HFF-Myc (cell line): ENCODE results near the gene ITIH5.
"Not testable (repeated sequence)": the region's sequence is repeated elsewhere in the genome, so short reads cannot be mapped to it uniquely, and the experiment has no call there.

Experiments
- DNase-seq: peaks from one replicate; pipeline ENCODE4 v3.0.0-alpha.2; 2011; ENCODE audit warnings: low read depth; ENCODE audit errors: extremely low read depth
- H3K4me3 ChIP-seq: replicated peaks from 2 replicates; pipeline ENCODE4 v1.5.1; 2011; ENCODE audit warnings: low read depth, mild to moderate bottlenecking, control low read depth, low read length
- CTCF ChIP-seq: IDR thresholded peaks from 2 replicates; pipeline ENCODE4 v1.5.1; 2012; ENCODE audit warnings: mild to moderate bottlenecking, low read depth, low read length, control low read depth; ENCODE audit errors: missing control alignments

Gene ITIH5

GRCh38 chr10:7686351-7687171, 19.8 kb upstream of the ITIH5 start:
- no peak overlapping the region for H3K4me3 ChIP-seq
- DNase-seq: no peak
- no peak for TF ChIP-seq CTCF

GRCh38 chr10:7680078-7680477, 13.3 kb upstream of the ITIH5 start:
- not testable (repeated sequence) for DNase-seq, H3K4me3 ChIP-seq

DNA sequence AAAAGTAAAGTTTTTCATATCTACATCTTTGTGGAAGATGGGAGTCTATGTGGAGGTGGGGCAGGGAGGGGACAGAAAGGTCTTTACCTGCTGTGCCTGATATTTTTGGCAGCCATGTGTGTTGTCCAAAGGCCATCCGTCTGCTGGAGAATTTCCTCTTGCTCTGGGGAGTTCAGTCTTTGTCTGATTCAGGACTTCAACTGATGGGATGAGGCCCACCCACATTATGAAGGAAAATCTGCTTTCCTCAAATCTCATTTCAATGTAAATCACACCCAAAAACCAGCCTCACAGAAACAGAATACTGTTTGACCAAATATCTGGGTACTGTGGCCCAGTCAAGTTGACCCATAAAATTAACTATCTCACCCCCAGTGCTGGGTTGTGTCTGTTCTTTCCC, 12.5 kb upstream of the ITIH5 start:
- DNase-seq: no peak
- TF ChIP-seq CTCF: no peak
- no peak overlapping the region for H3K4me3 ChIP-seq

DNA sequence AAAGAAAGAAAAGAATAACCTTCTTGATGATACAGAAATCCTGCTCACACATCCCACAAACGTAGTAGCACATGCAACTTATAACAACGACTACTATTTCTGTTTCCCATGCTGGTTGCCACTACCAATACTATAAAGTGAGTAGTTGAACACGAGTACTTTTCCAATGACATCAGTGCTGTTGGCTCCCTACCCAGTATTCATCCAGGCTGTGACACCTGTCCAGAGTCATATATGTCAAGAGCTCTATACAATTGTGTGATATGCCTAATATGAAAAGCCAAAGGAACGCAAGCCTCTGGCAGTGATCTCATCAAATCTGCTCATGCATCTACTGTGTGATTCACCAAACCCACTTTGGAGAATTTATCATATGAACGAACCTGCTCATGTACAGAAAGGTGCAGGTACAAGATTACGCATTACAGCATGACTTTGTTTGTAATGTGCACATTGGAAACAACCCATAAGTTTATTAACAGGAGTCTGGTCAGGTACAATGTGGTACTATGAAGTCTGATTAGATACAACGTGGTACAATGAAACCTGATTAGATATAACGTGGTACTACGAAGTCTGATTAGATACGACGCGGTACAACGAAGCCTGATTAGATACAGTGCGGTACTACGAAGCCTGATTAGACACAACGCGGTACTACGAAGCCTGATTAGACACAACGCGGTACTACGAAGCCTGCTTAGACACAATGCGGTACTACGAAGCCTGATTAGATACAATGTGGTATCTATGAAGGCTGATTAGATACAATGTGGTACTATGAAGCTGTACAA, 5.8 kb upstream of the ITIH5 start:
- TF ChIP-seq CTCF: no peak
- DNase-seq: no peak
- no peak overlapping the region for H3K4me3 ChIP-seq

DNA sequence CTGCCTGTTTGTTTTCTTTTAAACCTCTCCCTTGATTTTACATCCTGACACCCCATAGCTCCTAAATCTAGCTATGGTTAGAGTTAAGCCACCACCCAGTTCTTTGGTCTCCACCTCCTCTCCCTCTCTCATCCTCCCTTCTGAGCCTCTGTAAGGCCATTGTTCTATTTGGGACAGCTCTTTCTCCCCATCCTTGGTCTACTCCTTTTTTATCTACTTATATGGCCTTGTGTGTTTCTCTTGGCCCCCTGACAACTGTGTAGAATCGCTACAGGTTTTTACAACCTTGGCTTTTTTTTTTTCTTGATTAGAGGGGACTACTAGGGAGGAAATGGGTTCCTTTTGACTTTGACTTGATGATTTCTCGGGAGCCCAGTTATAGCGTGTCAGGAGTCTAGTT, 3.4 kb upstream of the ITIH5 start:
- DNase-seq: no peak
- no peak for TF ChIP-seq CTCF

DNA sequence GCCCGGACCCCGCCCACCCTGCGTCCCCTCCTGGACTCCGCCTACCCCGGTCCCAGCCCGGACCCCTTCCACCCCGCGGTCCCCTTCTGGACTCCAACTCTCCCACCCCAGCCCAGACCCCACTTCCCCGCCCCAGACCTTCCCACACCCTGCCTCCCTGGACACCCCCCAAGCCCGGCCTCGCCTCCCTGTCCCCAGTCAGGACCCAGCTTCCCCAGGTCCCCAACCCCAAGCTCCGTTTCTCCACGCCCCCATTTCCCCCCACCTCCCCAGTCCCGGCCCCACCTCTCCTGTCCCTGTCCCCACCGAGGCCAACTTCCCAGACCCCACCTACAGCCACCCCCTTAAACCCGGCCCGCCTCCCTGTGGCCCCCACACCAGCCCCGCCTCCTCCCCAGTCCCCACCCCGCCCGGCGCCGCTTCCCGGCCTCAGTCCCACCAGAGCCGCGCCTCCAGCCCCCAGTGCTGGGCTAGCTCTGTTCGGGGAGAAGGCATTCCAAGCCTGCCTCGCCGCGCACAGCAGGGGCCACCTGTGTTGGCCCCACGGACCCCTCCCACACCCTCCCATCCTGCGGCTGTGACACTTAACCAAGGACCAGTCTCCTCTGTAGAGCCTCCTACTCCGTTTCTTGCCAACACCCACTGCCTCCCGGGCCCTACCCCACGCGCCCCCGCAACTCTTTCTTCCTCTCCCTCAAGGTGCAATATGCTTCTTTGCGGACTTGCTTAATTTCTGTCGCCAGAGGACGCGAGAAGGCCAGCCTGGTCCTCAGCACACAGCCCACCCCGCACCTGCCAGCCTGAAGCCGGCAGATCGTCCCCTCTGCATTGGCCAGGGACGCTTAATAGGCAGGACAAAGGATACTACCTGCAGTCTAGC, 736 bp upstream of the ITIH5 start:
- no peak for DNase-seq
- TF ChIP-seq CTCF: no peak
- no peak overlapping the region for H3K4me3 ChIP-seq

More for the DNA sequence above, 3.4 kb upstream of the ITIH5 start:
- H3K4me3 ChIP-seq: no peak overlapping the region

GRCh38 chr10:7665767-7666166, 999 bp downstream of the ITIH5 start:
- H3K4me3 ChIP-seq: no peak overlapping the region

More at GRCh38 chr10:7665767-7666166, 999 bp downstream of the ITIH5 start:
- no peak for DNase-seq
- TF ChIP-seq CTCF: no peak
